Measurements from ENCODE around the gene FARS2.
"Not testable (repeated sequence)": the region's sequence is repeated elsewhere in the genome, so short reads cannot be mapped to it uniquely, and the experiment has no call there.

FARS2 gene

DNA sequence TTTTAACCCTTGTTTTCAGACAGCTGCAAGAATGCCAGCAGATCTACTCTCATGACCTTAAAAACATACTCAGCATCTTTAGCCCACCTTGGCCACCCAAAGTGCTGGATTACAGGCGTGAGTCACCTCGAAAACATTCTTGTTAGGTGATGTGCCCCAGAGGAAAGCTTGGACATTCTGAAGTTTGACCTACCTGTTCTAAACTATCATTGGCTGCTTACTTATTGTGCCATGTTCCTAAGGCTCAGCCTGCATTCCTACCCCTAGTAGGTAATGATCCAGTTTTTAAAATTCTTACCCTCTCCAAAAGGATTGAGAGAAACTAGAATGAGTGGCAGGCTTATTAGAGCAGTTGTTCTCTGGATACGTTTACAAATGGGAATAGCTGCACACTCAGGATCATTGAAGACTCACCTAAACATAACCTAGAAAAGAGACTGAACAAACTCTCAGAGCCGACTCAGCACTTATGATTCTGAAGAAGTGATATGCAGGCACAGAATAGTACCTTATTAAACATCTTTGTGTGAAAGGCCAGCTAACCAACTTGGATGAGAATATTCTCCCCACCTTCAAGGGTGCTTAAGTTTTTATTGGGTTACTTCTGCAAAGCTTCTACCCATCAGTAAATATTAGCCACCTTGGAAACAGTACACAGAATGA lies 383.3 kb downstream of the FARS2 start:
- H3K36me3 ChIP-seq: peaks cover 14% of the 10 kb centered on the region
- H3K27me3 ChIP-seq: no peaks in the 10 kb centered on the region
- H3K4me3 ChIP-seq: no peak overlapping the region
- no peak for TF ChIP-seq Cebpa-rat (IDR thresholded peaks at IDR 0.05)
- H3K9me3 ChIP-seq: peaks cover 18% of the 10 kb centered on the region
- no peaks in the 10 kb centered on the region for H3K4me1 ChIP-seq
- H3K9ac ChIP-seq: no peak overlapping the region
- H3K27ac ChIP-seq: no peak overlapping the region
- no peaks in the 10 kb centered on the region for H4K20me1 ChIP-seq
- H3K4me2 ChIP-seq: no peak overlapping the region

GRCh38 chr6:5645328-5646290 lies 384.3 kb downstream of the FARS2 start:
- H4K20me1 ChIP-seq: no peaks in the 10 kb centered on the region
- no peak overlapping the region for H3K4me3 ChIP-seq
- no peaks in the 10 kb centered on the region for H3K4me1 ChIP-seq
- H3K27me3 ChIP-seq: no peaks in the 10 kb centered on the region
- no peak for TF ChIP-seq Cebpa-rat (IDR thresholded peaks at IDR 0.05)
- no peak overlapping the region for H3K9ac ChIP-seq
- H3K36me3 ChIP-seq: peaks cover 7% of the 10 kb centered on the region; the same call in 1 of the 2 replicates
- H3K4me2 ChIP-seq: no peak overlapping the region
- H3K9me3 ChIP-seq: peaks cover 9% of the 10 kb centered on the region
- no peak overlapping the region for H3K27ac ChIP-seq

DNA sequence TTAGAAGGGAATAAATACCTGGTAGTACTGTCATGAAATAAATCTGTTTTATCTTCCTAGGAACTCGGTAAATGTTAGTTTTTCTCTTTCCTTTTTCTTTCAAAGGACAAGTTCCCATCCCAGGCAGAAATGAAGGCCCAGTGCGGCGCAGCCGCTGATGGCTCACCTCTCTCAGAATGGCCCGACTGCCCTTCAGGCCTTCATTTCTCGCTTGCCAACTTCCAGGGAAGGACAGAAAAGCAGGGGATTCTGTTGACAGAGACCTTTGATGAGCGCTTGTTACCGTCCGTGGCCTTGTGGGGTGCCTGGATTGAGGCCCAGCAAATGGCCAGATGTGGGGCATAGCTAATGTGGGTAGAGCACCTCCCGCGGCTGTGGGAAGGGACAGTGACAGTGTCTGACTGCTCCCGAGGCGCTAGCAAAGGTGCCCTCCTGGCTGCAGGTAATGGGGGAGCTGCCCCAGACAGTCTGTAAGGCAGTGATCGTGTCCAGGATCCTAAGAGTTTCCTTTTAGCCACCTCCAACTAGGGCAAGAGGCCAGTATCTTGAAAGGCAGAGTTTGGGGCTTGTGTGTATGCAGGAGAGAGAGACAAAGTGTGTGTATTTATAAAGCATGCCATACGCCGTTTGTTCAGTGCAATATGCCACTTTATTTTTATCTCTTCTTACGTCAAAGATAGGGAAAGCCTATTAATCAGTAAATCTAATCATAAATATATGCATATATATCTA lies 391.3 kb downstream of the FARS2 start:
- Histone ChIP-seq H3K9ac (no peak overlapping the region), H3K4me1 (no peaks in the 10 kb centered on the region), H3K4me3 (no peak overlapping the region), H3K27me3 (no peaks in the 10 kb centered on the region), H3K36me3 (0 out of 2 replicates have a peak, but pooled peaks cover 4% of the 10 kb centered on the region), H4K20me1 (no peaks in the 10 kb centered on the region), H3K4me2 (no peak overlapping the region), H3K9me3 (no peaks in the 10 kb centered on the region), H3K27ac (no peak overlapping the region)
- no peak for TF ChIP-seq Cebpa-rat (IDR thresholded peaks at IDR 0.05)

DNA sequence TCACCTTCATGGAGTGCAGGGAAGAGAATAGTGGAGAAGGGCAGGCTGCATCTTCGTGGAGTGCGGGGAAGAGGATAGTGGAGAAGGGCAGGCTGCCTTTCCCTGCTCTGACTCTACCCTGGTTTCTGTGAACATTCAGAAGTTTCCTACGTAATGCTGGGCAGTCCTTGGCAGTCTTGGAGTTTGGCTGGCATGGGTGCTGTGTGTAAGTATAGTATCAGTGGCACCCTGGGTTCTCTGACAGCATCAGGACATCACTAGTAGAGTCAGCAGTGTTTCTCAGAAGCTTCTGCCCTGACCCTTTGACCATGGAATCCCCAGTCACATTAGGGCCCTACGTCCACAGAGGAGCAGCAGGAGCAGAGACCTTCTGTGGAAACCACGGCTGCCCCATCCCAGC lies 392.5 kb downstream of the FARS2 start:
- Histone ChIP-seq H3K4me3 (no peak overlapping the region), H3K4me1 (no peaks in the 10 kb centered on the region), H3K9me3 (no peaks in the 10 kb centered on the region), H3K9ac (no peak overlapping the region), H3K27ac (no peak overlapping the region), H4K20me1 (no peaks in the 10 kb centered on the region), H3K36me3 (0 out of 2 replicates have a peak, but pooled peaks cover 4% of the 10 kb centered on the region), H3K4me2 (no peak overlapping the region), H3K27me3 (no peaks in the 10 kb centered on the region)
- no peak for TF ChIP-seq Cebpa-rat (IDR thresholded peaks at IDR 0.05)

GRCh38 chr6:5656226-5656625 lies 394.9 kb downstream of the FARS2 start:
- Histone ChIP-seq H3K36me3 (0 out of 2 replicates have a peak, but pooled peaks cover 4% of the 10 kb centered on the region), H4K20me1 (no peaks in the 10 kb centered on the region), H3K4me2 (no peak overlapping the region), H3K9ac (no peak overlapping the region), H3K27me3 (no peaks in the 10 kb centered on the region), H3K4me3 (no peak overlapping the region), H3K9me3 (no peaks in the 10 kb centered on the region), H3K27ac (no peak overlapping the region), H3K4me1 (no peaks in the 10 kb centered on the region)
- TF ChIP-seq Cebpa-rat (IDR thresholded peaks at IDR 0.05): no peak

DNA sequence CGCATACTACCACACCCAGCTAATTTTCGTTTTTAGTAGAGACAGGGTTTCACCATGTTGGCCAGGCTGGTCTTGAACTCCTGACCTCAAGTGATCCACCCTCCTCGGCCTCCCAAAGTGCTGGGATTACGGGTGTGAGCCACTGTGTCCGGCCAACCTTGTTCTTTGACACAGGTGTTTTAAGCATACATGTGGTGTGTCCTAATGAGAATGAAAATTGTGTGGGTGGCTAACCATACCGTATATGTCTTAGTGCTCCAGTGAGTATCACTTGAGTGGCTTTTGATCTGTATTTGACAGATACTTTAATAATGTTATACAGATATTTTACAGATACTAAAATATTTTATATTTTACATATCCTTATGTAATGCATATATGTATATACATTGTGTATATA lies 395.4 kb downstream of the FARS2 start:
- not testable (repeated sequence) for H3K4me3 ChIP-seq, H3K27ac ChIP-seq, H3K4me1 ChIP-seq, H3K9me3 ChIP-seq, H3K36me3 ChIP-seq, H3K27me3 ChIP-seq, H4K20me1 ChIP-seq, H3K4me2 ChIP-seq, H3K9ac ChIP-seq

DNA sequence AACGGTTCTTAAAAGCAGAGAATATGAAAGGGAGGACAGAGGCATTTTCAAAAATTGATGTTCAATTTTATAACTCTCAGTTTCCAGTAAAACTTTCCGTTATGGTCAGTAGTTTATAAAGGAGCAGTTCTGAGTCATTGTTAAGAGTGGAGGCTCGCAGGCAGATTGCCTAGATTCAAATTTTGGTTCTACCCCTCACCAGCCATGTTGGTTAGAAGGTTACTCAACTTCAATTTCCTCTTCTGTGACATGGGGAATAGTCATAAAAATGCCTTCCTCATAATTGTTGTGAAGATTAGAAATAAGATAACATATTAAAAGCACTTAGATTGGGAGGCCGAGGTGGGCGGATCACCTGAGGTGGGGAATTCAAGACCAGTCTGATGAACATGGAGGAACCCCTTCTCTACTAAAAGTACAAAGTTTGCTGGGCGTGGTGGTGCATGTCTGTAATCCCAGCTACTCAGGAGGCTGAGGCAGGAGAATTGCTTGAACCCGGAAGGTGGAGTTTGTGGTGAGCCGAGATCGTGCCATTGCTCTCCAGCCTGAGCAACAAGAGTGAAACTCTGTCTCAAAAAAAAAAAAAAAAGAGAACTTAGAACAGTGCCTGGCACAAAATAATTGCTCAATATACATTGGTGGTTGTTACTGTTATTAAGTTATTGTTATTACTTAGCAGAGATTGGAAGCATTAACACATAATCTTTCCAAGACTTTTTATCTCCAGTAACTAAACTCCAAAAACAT lies 396.5 kb downstream of the FARS2 start:
- Histone ChIP-seq H3K9ac (no peak overlapping the region), H4K20me1 (no peaks in the 10 kb centered on the region), H3K4me3 (no peak overlapping the region), H3K27ac (no peak overlapping the region), H3K4me2 (no peak overlapping the region), H3K27me3 (no peaks in the 10 kb centered on the region), H3K9me3 (no peaks in the 10 kb centered on the region), H3K36me3 (0 out of 2 replicates have a peak, but pooled peaks cover 4% of the 10 kb centered on the region), H3K4me1 (no peaks in the 10 kb centered on the region)
- no peak for TF ChIP-seq Cebpa-rat (IDR thresholded peaks at IDR 0.05)

DNA sequence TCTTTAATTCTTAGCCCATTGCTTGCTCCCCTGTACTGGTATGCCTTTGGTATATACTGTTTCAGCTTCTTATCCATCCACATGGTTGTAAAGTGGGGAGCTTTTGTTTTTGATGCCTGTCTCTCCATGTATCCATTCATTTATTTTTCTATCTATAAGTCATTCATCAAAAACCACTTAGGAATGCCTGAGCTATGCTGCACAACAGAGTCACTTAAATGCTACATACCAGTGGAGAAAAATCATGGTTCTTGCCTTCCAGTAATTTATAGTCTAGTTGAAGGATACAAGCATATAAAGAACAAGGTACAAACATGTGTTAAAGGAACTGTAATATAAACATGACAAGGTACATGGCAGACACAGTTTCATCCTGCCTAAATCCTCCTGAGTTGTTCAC lies 398.2 kb downstream of the FARS2 start:
- Histone ChIP-seq H3K27ac (no peak overlapping the region), H3K36me3 (0 out of 2 replicates have a peak, but pooled peaks cover 4% of the 10 kb centered on the region), H3K4me1 (peaks cover 8% of the 10 kb centered on the region; the same call in 1 of the 2 replicates), H3K4me3 (no peak overlapping the region), H3K9ac (no peak overlapping the region), H3K27me3 (no peaks in the 10 kb centered on the region), H4K20me1 (no peaks in the 10 kb centered on the region), H3K9me3 (no peaks in the 10 kb centered on the region), H3K4me2 (no peak overlapping the region)
- no peak for TF ChIP-seq Cebpa-rat (IDR thresholded peaks at IDR 0.05)

GRCh38 chr6:5660772-5661171 lies 399.5 kb downstream of the FARS2 start:
- Histone ChIP-seq H3K4me1 (peaks cover 21% of the 10 kb centered on the region), H3K9me3 (no peaks in the 10 kb centered on the region), H3K9ac (no peak overlapping the region), H3K27ac (no peak overlapping the region), H4K20me1 (no peaks in the 10 kb centered on the region), H3K4me3 (no peak overlapping the region), H3K27me3 (no peaks in the 10 kb centered on the region), H3K36me3 (0 out of 2 replicates have a peak, but pooled peaks cover 4% of the 10 kb centered on the region), H3K4me2 (no peak overlapping the region)
- no peak for TF ChIP-seq Cebpa-rat (IDR thresholded peaks at IDR 0.05)

Data from BLaER1 (cell line).